Bronchial smooth muscle cell (primary cell): ENCODE measurements around the gene SELE. TPM values are rescaled to one million over a fixed set of nuclear protein-coding genes. Genes with fewer than 3 reads are reported as not detected.

Experiments
- total RNA-seq: library from RNA; depleted of rRNA; stranded (reverse); fragments of >200 nt; gene quantifications from 2 replicates; pipeline ENCODE4 v1.2.1, GENCODE V29; 2014

SELE gene
- total RNA-seq: not detected in 2 replicates

DNA sequence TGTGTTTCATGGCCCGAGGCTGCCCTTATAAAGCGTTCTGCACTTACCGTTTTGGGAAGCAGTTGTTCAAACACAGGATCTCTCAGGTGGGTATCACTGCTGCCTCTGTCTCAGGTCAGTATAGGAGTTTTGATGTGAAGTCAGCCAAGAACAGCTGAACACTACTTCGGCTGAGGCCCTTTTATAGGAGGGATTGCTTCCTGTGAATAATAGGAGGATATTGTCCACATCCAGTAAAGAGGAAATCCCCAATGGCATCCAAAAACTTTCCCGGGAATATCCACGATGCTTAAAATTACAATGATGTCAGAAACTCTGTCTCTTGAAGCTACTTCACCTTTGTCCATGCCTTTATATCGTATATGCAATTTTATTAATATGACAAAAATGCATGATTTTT, at the start of gene SELE:
Gene SELE, minus strand, starts transcription at position 156 of the 400 bp plus-strand sequence. CDS start 467 bp downstream, outside the sequence.

DNA sequence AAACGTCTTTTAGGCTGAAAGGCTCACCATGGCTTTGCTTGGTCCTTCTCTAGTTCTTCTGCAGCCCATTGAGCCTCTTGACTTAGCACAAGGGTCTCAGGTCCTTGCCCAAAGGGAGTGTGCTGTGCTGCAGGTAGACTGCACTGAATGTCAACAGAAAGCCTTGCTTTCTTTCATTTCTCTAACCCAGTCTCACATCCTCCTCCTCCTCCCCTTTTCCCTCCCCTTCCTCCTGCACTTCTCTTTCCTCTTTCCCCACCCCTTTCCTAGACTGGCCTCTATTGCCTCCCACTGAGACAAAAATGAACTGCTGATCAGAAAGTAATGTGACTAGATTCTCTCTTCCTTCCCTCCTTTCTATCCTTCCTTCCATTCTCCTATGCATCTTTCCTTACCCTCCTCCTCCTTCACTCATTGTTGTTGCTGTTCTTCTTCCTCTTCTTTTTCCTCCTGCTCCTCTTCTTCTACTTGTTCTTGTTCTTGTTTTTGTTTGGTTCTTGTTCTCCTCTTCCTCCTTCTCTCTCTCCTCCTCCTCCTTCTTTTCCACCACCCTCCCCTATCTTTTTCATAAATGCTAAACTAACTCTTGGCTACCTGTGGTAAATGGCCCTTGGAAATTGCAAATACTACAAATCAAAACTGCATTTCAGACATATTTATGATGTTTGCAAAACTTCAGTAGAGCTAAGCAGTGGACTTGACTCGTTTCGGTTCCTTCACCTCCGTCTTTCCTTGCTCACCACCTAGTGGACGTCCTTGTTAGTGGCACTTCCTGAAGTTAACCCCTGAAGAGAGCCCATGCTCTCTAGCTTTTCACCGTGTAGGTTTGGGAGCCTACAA, 22.2 kb downstream of the SELE start, which contains the start of gene SELL:
Gene SELL, minus strand, starts transcription at position 152 of the 840 bp plus-strand sequence. Its CDS starts 122 bp downstream, at position 30.

Other genes starting within 250 kb of the SELE start
- gene SLC19A2, start 248.1 kb downstream of the SELE start, total RNA-seq: 4.4 and 6.3 TPM in 2 replicates
- not detected in 2 replicates for gene F5, start 147.6 kb downstream of the SELE start, total RNA-seq
- gene SELP, start 104.0 kb downstream of the SELE start, total RNA-seq: not detected in 2 replicates
- 0.09 and 0.16 TPM in 2 replicates for gene SELL, start 22.5 kb downstream of the SELE start, total RNA-seq
- gene METTL18, start 60.8 kb upstream of the SELE start, total RNA-seq: 6.5 and 9.0 TPM in 2 replicates
- 8.8 and 14.9 TPM in 2 replicates for gene SCYL3, start 159.8 kb upstream of the SELE start, total RNA-seq